ENCODE data around the gene NUTF2. TPM values are rescaled to one million over a fixed set of nuclear protein-coding genes. Genes with fewer than 3 reads are reported as not detected.
A peak's percentile ranks its signal among the peaks of the same experiment; 100 is the strongest.

Gene NUTF2
- total and polyA plus RNA-seq, 2 donors (not counting 1 experiment from before 2014, with no cell fraction given): 50.1 to 87.3 TPM

DNA sequence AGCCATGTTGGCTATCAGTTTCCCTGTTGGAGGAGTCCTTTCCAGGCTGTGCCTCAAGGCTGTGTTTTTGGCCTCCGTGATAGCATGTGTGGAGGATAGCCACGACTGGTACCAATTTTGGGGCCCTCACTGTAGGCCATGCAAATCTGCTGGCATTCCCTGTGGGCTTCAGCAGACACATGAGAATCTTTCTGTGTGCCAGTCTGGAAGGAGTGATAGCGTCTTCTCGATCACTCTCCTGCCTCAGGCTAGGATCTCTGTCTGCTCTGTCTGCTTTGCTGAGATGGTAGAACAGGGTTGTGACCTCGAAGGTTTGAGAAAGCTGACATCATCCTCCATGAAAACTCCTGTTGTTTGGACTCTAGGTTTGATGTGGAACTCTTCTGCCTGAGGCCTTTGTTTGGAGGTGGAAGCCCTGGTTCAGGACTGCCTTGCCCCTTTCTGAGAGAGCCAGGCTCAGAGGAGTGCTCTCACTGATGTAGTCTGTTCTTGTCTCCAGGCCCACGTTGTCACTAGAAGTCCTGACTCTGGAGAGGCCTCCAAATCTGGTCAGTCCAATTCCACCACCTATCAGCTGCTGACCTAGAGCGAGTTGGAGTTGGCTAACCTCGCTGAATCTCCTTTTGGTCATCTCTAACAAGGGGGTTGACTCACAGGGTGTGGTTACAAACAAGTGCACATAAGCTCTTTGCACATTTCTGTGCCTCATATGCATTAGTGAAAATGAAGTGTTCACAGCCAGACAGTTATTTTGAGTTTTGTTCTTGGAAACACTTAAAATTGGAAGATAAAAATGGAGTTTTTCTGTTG lies 14.1 kb downstream of the NUTF2 start:
- Histone ChIP-seq H3K36me3 (replicated peaks in 1 of 2; ENCODE audit: control extremely low read depth in 1 of 2, control insufficient read depth in 1 of 2, extremely low read depth in 1 of 2, insufficient read depth in 2 of 2, low read length in 1 of 2) (peaks cover 0 to 24% of the 10 kb centered on the region in 2 experiments), H3K9me3 (ENCODE audit: control extremely low read depth in 1 of 3, control insufficient read depth in 2 of 3, insufficient read depth in 1 of 3, low read length in 2 of 3) (no peaks in the 10 kb centered on the region), H3K79me2 (ENCODE audit: control insufficient read depth, insufficient read depth, low read length) (peaks cover 83% of the 10 kb centered on the region), H3K27me3 (replicated peaks in 1 of 4; ENCODE audit: control extremely low read depth in 1 of 4, control insufficient read depth in 3 of 4, insufficient read depth in 4 of 4, low read length in 3 of 4) (no peaks in the 10 kb centered on the region), H4K20me1 (ENCODE audit: control insufficient read depth, insufficient read depth, low read length, poor library complexity, severe bottlenecking) (peaks cover 57% of the 10 kb centered on the region), H3K4me3 (ENCODE audit: control extremely low read depth in 1 of 5, extremely low read depth in 1 of 5, insufficient read depth in 1 of 5, low read depth in 2 of 5, low read length in 4 of 5) (no peak overlapping the region), H3K9ac (ENCODE audit: low read length) (no peak overlapping the region), H3K4me1 (ENCODE audit: control insufficient read depth in 2 of 2, insufficient read depth in 2 of 2, low read length in 2 of 2) (no peaks in the 10 kb centered on the region), H2AFZ (ENCODE audit: insufficient read depth, low read depth, low read length, poor library complexity, severe bottlenecking) (no peak overlapping the region), H3K27ac (ENCODE audit: low read length in 2 of 2) (no peak overlapping the region), H3K4me2 (replicated peaks; ENCODE audit: low read depth, low read length, poor library complexity, severe bottlenecking) (no peak overlapping the region)
- peak overlapping the region; percentile 15 for H3K27ac Mint-ChIP-seq
- H3K4me3 Mint-ChIP-seq: no peak overlapping the region
- intact Hi-C loops (cut with micrococcal nuclease): no loop called here
- H3K4me1 Mint-ChIP-seq: peaks cover 24% of the 10 kb centered on the region
- no peak for ATAC-seq (ENCODE audit: low read depth)
- POLR2A ChIA-PET: no interaction called here
- H3K27me3 Mint-ChIP-seq: no peaks in the 10 kb centered on the region
- TF ChIP-seq, protein P1, sequence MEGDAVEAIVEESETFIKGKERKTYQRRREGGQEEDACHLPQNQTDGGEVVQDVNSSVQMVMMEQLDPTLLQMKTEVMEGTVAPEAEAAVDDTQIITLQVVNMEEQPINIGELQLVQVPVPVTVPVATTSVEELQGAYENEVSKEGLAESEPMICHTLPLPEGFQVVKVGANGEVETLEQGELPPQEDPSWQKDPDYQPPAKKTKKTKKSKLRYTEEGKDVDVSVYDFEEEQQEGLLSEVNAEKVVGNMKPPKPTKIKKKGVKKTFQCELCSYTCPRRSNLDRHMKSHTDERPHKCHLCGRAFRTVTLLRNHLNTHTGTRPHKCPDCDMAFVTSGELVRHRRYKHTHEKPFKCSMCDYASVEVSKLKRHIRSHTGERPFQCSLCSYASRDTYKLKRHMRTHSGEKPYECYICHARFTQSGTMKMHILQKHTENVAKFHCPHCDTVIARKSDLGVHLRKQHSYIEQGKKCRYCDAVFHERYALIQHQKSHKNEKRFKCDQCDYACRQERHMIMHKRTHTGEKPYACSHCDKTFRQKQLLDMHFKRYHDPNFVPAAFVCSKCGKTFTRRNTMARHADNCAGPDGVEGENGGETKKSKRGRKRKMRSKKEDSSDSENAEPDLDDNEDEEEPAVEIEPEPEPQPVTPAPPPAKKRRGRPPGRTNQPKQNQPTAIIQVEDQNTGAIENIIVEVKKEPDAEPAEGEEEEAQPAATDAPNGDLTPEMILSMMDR (IDR thresholded peaks at IDR 0.05): no peak
- no peak for TF ChIP-seq EZH2 (IDR thresholded peaks at IDR 0.05; ENCODE audit: borderline replicate concordance, insufficient read depth, low read depth, low read length, poor library complexity, severe bottlenecking)
- DNase-seq: no peak
- no peaks in the 10 kb centered on the region for H3K9me3 Mint-ChIP-seq (ENCODE audit: insufficient read depth)
- 95% methylated on average over 5 of the region's 8 CpGs for WGBS (ENCODE audit: insufficient coverage)
- CTCF ChIA-PET: interaction anchor here (0.9 to 2.5 kb wide), 2 partner anchors 9 to 23 kb away, joined by 3 to 15 read pairs; partner anchors contain the start of gene NRN1L

DNA sequence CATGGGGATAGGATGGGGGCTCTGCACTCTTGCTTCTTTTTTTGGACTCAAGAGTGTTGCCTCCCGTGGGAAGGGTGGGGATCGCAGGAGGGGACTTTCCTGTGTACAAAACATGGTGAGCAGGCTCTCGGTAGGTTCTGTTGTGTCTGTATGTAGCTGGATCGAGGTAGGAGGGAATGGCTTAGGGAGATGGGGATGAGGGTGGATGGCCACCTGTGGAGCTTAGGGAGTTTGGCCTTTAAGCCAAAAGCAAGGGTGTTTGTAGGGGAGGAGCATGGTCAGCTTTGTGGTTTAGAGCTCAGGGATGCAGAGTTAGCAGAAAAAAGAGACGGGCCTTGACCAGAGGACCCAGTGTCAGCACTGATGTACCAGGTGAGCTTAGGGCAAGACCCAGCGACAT lies 15.1 kb downstream of the NUTF2 start:
- Histone ChIP-seq H3K27me3 (replicated peaks in 1 of 4; ENCODE audit: control extremely low read depth in 1 of 4, control insufficient read depth in 3 of 4, insufficient read depth in 4 of 4, low read length in 3 of 4) (no peaks in the 10 kb centered on the region), H3K9ac (ENCODE audit: low read length) (no peak overlapping the region), H3K4me1 (ENCODE audit: control insufficient read depth in 2 of 2, insufficient read depth in 2 of 2, low read length in 2 of 2) (no peaks in the 10 kb centered on the region), H3K9me3 (ENCODE audit: control extremely low read depth in 1 of 3, control insufficient read depth in 2 of 3, insufficient read depth in 1 of 3, low read length in 2 of 3) (no peaks in the 10 kb centered on the region), H2AFZ (ENCODE audit: insufficient read depth, low read depth, low read length, poor library complexity, severe bottlenecking) (no peak overlapping the region), H3K4me3 (ENCODE audit: control extremely low read depth in 1 of 5, extremely low read depth in 1 of 5, insufficient read depth in 1 of 5, low read depth in 2 of 5, low read length in 4 of 5) (no peak overlapping the region), H3K36me3 (replicated peaks in 1 of 2; ENCODE audit: control extremely low read depth in 1 of 2, control insufficient read depth in 1 of 2, extremely low read depth in 1 of 2, insufficient read depth in 2 of 2, low read length in 1 of 2) (peaks cover 0 to 28% of the 10 kb centered on the region in 2 experiments), H4K20me1 (ENCODE audit: control insufficient read depth, insufficient read depth, low read length, poor library complexity, severe bottlenecking) (peaks cover 47% of the 10 kb centered on the region), H3K79me2 (ENCODE audit: control insufficient read depth, insufficient read depth, low read length) (peaks cover 75% of the 10 kb centered on the region), H3K4me2 (replicated peaks; ENCODE audit: low read depth, low read length, poor library complexity, severe bottlenecking) (no peak overlapping the region), H3K27ac (ENCODE audit: low read length in 2 of 2) (no peak overlapping the region)
- Mint-ChIP-seq H3K27me3 (no peaks in the 10 kb centered on the region), H3K4me1 (peaks cover 21% of the 10 kb centered on the region), H3K4me3 (no peak overlapping the region), H3K9me3 (ENCODE audit: insufficient read depth) (no peaks in the 10 kb centered on the region), H3K27ac (no peak overlapping the region)
- 93% methylated on average over 6 of the region's 6 CpGs for WGBS (ENCODE audit: insufficient coverage)
- no peak for TF ChIP-seq EZH2 (IDR thresholded peaks at IDR 0.05; ENCODE audit: borderline replicate concordance, insufficient read depth, low read depth, low read length, poor library complexity, severe bottlenecking)
- TF ChIP-seq, protein P1 (IDR thresholded peaks at IDR 0.05): no peak
- ChIA-PET POLR2A (no interaction called here), CTCF (interaction anchor here (0.5 to 3.0 kb wide), 4 partner anchors 13 to 189 kb away, joined by 3 to 23 read pairs (median 10); partner anchors contain the start of gene NRN1L)
- no peak for DNase-seq
- intact Hi-C loops (cut with micrococcal nuclease): no loop called here
- ATAC-seq (ENCODE audit: low read depth): no peak
